Stimulated activated CD8-positive, alpha-beta memory T cell treated with anti-CD3 and anti-CD28 coated beads, Interleukin-2, amount 100 ng/mL, for 1 hour (primary cell): Measurements from ENCODE around the gene FKBP5.

Experiments used
- DNase-seq, 2 donors: peaks; one replicate each; pipeline ENCODE4 v3.0.0-alpha.2; 2020; ENCODE audit warnings: low read depth in 2 of 2

Gene FKBP5

GRCh38 chr6:35663447-35664235 lies 25.1 kb downstream of the FKBP5 start:
- DNase-seq: no peak

DNA sequence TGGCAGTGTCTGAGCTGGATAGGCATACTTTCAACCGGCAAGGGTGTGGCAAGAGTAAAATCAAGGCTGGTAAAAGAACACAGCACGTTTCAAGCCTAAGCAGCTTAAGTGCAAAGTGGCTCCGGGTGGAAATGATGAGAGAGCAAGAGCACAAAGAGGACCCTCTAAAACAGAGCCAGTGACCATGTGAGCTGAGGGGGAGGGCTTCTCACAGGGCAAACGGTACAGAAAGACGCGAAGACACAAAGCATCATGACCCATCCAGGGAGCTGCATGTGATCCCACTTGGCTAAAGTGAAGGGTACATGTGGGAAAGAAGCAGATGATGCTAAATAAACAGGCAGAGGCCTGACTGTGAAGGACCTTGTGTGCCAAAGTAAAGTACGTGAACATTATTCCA lies 25.7 kb downstream of the FKBP5 start:
- no peak for DNase-seq

DNA sequence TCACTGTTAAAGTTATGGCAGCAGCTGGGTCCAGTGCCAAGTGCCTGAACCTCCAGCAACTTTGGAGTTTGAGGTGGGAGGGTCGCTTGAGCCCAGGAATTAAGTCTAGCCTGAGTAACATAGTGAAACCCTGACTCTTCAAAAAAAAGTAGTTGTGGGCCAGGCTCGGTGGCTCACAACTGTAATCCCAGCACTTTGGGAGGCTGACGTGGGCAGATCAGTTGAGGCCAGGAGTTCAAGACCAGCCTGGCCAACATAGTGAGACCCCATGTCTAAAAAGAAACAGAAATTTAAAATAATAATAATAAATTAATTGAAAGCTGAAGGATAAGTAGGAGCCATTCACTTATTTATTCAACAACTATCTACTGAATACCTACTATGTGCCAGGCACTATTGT lies 33.8 kb downstream of the FKBP5 start:
- DNase-seq: no peak

DNA sequence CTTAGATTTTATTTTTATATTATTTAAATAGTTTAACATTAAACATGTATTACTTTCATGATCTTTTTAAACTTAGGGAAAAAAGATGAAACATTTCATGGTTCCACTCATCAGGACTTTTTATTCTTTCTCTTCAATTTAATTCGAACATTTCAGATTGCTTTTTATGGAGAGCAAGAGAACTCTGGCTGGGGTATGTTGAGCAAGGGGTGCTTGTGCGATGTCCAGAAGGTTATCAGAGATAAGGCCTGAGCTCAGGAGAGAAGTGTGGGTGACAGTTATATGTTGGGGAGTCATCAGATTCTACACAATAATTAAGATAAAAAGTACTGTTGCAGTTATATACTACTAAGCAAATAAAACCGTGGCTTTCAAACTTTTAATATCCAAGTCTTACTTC lies 37.5 kb downstream of the FKBP5 start:
- no peak for DNase-seq

DNA sequence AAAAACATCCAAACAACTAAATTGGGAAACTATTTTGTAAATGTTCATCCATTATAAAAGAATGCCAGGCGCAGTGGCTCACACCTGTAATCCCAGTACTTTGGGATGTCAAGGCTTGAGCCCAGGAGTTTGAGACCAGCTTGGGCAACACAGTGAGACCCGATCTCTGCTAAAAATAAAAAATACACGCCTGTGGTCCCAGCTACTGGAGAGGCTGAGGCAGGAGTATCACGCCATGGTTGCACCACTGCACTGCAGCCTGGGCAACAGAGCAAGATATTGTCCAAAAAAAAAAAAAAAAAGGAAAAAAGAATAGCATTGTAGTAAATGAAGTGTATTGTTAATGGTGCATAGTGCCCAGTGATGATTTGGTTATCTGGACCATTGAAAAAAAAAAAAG lies 38.7 kb downstream of the FKBP5 start:
- no peak for DNase-seq

DNA sequence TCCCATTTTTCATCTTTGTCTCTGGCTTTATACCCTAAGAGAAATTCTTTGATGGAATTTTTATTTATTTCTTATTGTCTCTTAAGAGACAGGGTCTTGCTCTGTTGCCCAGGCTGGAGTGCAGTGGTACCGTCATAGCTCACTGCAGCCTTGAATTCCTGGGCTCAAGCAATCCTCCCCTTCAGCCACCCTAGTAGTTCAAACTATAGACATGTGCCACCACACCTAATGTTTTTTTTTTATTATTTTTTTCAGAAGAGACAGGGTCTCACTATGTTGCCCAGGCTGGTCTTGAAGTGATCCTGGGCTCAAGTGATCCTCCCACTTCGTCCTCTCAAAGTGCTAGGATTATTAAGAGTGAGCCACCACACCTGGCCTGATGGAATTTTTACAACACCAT lies 40.5 kb downstream of the FKBP5 start:
- no peak for DNase-seq

DNA sequence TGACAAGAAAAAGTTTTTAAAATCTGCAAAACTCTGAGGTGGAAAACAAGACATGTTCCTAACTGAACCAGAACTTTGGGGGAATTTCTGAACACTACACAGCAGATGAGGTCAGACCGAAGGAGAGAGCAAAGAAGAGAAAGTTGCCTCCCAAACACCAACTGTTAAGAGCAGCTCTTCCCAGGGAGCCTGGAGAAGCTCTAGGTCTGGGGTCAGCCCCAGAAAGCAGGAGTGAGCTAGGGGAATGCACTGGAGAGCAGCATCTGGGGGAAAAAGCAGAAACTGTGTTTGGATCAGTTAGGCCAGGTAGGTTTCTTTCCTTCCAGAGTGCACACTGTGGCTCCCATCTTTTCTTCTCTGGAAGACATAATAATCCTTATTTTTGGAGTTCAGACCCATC lies 41.3 kb downstream of the FKBP5 start:
- no peak for DNase-seq

DNA sequence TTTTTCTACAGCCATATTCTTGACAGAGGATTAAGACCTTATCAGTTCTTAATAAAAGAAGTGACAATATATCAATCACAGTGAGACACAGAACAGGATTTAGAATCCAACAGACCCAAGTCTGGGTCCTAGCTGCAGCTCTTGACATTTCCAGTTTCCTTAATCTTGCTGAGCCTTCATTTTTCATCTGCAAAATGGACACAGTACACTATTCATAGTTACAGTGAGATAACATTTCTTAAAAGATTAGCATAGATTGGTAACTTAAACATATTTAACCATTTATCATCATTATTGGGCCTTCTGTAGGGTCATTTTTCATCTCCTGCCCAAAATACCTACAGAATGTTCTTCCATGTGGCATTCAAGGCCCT lies 45.6 kb downstream of the FKBP5 start:
- DNase-seq: no peak

DNA sequence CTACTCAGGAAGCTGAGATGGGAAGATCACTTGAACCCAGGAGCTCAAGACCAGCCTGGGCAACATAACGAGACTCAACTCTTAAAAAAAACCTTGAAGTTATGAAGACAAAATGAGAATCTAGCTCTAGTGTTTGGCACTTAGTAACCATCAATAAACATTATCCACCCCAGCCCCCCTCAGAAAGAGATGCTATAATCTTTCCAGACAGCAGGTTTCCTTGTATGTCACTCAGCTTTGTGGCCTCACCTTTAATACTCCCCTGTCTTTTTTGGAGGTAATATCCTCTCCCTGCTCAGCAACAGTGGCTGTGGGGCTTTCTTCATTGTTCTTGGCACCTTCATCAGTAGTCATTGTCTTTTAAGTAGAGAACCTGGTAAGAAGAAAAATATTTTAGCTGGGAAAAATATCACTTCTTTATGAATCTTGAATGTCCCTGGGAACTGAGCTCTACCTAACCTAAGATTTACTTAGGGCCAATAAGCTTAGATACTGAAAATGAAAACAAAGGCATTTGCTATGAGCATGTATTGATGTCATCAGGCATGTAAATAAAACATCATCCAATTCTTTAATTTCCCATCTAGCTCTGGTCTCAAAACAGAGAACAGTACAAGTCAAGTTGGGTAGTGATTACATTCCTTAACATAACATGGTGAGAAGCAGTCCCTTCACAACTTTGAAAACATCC lies 46.1 kb downstream of the FKBP5 start:
- no peak for DNase-seq

- DNase-seq: no peak
These were observed 48.6 kb downstream of the FKBP5 start for GRCh38 chr6:35640017-35640664.

DNA sequence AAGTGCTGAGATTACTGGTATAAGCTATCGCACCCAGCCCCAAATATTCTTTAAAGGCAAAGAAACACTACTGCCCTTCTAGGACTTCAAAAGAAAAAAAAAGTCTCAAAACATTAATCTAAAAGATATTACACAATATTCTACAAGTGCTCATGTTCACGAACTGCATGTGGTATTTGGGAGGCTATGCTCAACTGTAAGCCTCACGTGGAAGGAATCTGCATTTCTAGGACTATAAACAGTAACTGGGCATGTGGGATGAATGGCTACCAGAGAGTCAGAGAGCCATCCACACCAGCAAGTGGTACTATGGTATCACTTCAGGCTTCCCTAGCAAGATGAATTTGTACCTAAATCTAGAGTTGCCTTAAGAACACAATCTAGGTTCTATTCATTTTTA lies 50.0 kb downstream of the FKBP5 start:
- no peak for DNase-seq

- no peak for DNase-seq
These were observed 50.8 kb downstream of the FKBP5 start for GRCh38 chr6:35637911-35638310.

- DNase-seq: no peak
These were observed 52.8 kb downstream of the FKBP5 start for GRCh38 chr6:35635601-35636597.

- no peak for DNase-seq
These were observed 54.4 kb downstream of the FKBP5 start for GRCh38 chr6:35634316-35634715.

DNA sequence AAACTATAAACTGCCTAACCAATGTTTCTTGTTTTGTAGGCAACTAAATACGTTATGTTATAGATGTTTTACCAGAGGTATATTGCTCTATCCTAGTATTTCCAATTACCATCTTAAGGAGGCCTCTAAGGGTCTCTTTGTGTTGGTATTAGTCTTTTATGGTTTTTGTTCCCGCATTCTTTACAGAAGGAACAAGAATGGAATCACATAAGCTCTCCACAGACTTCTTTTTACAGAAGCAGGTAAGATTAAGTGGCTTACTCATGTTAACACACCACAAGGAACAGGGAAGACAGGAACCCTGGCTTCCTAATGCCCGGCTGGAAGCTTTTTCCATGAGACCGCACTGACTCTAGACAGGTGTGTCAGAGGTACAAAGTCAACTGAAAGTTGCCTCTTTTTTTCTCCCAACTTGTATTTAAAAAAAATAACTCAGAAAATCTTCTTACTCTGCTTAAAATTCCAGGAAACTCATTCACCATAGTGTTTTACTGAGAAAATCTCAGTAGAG lies 55.1 kb downstream of the FKBP5 start:
- no peak for DNase-seq

- DNase-seq: no peak
These were observed 58.8 kb downstream of the FKBP5 start for GRCh38 chr6:35629876-35630378.

- DNase-seq: no peak
These were observed 62.3 kb downstream of the FKBP5 start for GRCh38 chr6:35626401-35626800.

- no peak for DNase-seq
These were observed 64.2 kb downstream of the FKBP5 start for GRCh38 chr6:35624341-35625070.

GRCh38 chr6:35622283-35622682 lies 66.4 kb downstream of the FKBP5 start:
- no peak for DNase-seq

DNA sequence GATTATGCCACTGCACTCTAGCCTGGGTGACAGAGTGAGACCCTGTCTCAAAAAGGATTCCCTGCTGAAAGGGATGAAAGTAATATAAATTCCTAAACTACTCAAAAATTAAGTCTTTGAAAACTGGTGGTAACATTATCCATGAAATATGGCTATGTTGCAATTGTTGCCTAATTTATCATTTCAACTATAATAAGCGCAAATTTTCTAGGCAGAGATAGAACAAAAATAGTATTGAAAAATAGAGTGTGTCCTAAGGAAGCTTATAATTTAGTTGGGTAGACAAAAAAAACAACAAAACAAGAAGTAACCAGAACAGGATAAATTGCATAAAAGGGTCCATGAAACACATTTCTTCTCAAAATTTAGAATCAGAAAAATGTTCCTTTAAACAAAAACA lies 68.0 kb downstream of the FKBP5 start:
- no peak for DNase-seq

GRCh38 chr6:35613762-35614161 lies 75.0 kb downstream of the FKBP5 start:
- DNase-seq: no peak
